ENCODE data around the gene AGAP3.

AGAP3 gene

GRCh38 chr7:151116603-151117440 is 30.5 kb downstream of the AGAP3 start:
- no peak for DNase-seq
- Histone ChIP-seq H3K4me3 (ENCODE audit: low read depth, low read length) (no peak overlapping the region), H3K36me3 (peaks cover 58% of the 10 kb centered on the region), H3K27ac (no peak overlapping the region), H3K9me3 (ENCODE audit: severe bottlenecking) (no peaks in the 10 kb centered on the region), H3K27me3 (ENCODE audit: insufficient read depth, low read depth, severe bottlenecking) (no peaks in the 10 kb centered on the region)
- no peak for TF ChIP-seq CTCF (IDR thresholded peaks at IDR 0.05; ENCODE audit: low read depth, low read length)

DNA sequence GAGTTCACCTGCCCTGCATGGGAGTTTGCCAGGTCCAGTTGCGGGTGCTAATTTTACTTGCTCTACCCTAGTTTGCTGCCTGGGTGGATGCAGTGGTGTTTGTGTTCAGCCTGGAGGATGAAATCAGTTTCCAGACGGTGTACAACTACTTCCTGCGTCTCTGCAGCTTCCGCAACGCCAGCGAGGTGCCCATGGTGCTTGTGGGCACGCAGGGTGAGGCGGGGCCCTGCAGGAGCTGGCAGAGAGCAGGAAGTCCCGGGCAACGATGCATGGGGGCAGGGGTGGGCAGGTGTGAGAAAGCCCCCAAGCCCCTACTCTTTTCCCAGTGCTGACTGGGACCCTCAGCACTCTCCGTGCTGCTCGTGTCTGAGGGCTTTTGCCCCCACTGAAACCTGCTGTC is 31.3 kb downstream of the AGAP3 start:
- H3K27me3 ChIP-seq (ENCODE audit: insufficient read depth, low read depth, severe bottlenecking): no peaks in the 10 kb centered on the region
- peaks cover 60% of the 10 kb centered on the region for H3K36me3 ChIP-seq
- no peak overlapping the region for H3K27ac ChIP-seq
- no peak for TF ChIP-seq CTCF (IDR thresholded peaks at IDR 0.05; ENCODE audit: low read depth, low read length)
- no peak for DNase-seq
- no peaks in the 10 kb centered on the region for H3K9me3 ChIP-seq (ENCODE audit: severe bottlenecking)
- H3K4me3 ChIP-seq (ENCODE audit: low read depth, low read length): no peak overlapping the region

- Histone ChIP-seq H3K27ac (no peak overlapping the region), H3K4me3 (ENCODE audit: low read depth, low read length) (no peak overlapping the region), H3K9me3 (ENCODE audit: severe bottlenecking) (no peaks in the 10 kb centered on the region), H3K36me3 (peaks cover 63% of the 10 kb centered on the region), H3K27me3 (ENCODE audit: insufficient read depth, low read depth, severe bottlenecking) (no peaks in the 10 kb centered on the region)
- TF ChIP-seq CTCF (IDR thresholded peaks at IDR 0.05; ENCODE audit: low read depth, low read length): no peak
- no peak for DNase-seq
Measured at GRCh38 chr7:151118108-151119054, 32.1 kb downstream of the AGAP3 start.

GRCh38 chr7:151119055-151119415 is 32.8 kb downstream of the AGAP3 start:
- no peak overlapping the region for H3K4me3 ChIP-seq (ENCODE audit: low read depth, low read length)
- TF ChIP-seq CTCF (IDR thresholded peaks at IDR 0.05; ENCODE audit: low read depth, low read length): no peak
- peaks cover 63% of the 10 kb centered on the region for H3K36me3 ChIP-seq
- no peak overlapping the region for H3K27ac ChIP-seq
- no peaks in the 10 kb centered on the region for H3K27me3 ChIP-seq (ENCODE audit: insufficient read depth, low read depth, severe bottlenecking)
- H3K9me3 ChIP-seq (ENCODE audit: severe bottlenecking): no peaks in the 10 kb centered on the region
- DNase-seq: no peak

GRCh38 chr7:151119902-151120301 is 33.6 kb downstream of the AGAP3 start:
- no peak overlapping the region for H3K27ac ChIP-seq
- no peaks in the 10 kb centered on the region for H3K27me3 ChIP-seq (ENCODE audit: insufficient read depth, low read depth, severe bottlenecking)
- H3K4me3 ChIP-seq (ENCODE audit: low read depth, low read length): no peak overlapping the region
- no peak for DNase-seq
- peaks cover 69% of the 10 kb centered on the region for H3K36me3 ChIP-seq
- no peaks in the 10 kb centered on the region for H3K9me3 ChIP-seq (ENCODE audit: severe bottlenecking)
- TF ChIP-seq CTCF (IDR thresholded peaks at IDR 0.05; ENCODE audit: low read depth, low read length): no peak
